Skeletal muscle tissue (tissue), 4 donors: ENCODE data around the gene VAV3. TPM values are rescaled to one million over a fixed set of nuclear protein-coding genes. Genes with fewer than 3 reads are reported as not detected.
"Not testable (repeated sequence)": the region's sequence is repeated elsewhere in the genome, so short reads cannot be mapped to it uniquely, and the experiment has no call there.

Experiments used
- H3K27ac ChIP-seq: one replicate; pipeline ENCODE4 v1.7.0; 2013; ENCODE audit warnings: mild to moderate bottlenecking, low read depth, low read length, inconsistent platforms
- H3K27me3 ChIP-seq, 3 donors: one replicate each; pipeline ENCODE4 v1.7.0; 2013; ENCODE audit warnings: low read length in 3 of 3; ENCODE audit not compliant: control insufficient read depth in 3 of 3, insufficient read depth in 3 of 3
- H3K36me3 ChIP-seq, 3 donors: one replicate each; pipeline ENCODE4 v1.7.0; 2013; ENCODE audit warnings: low read length in 3 of 3; ENCODE audit not compliant: control insufficient read depth in 3 of 3, insufficient read depth in 3 of 3
- H3K4me1 ChIP-seq, 3 donors: one replicate each; pipeline ENCODE4 v1.7.0; 2013; ENCODE audit warnings: low read length in 3 of 3, mild to moderate bottlenecking in 3 of 3; ENCODE audit not compliant: control insufficient read depth in 3 of 3, insufficient read depth in 3 of 3
- H3K4me3 ChIP-seq, 3 donors: one replicate each; pipeline ENCODE4 v1.7.0; 2013; ENCODE audit warnings: low read length in 3 of 3
- H3K9ac ChIP-seq, 3 donors: one replicate each; pipeline ENCODE4 v1.7.0; 2013; ENCODE audit warnings: low read length in 3 of 3, mild to moderate bottlenecking in 3 of 3, moderate library complexity in 2 of 3, low read depth in 1 of 3
- H3K9me3 ChIP-seq, 3 donors: one replicate each; pipeline ENCODE4 v1.7.0; 2013; ENCODE audit warnings: low read length in 3 of 3; ENCODE audit not compliant: control insufficient read depth in 3 of 3
- total RNA-seq: library from RNA; depleted of rRNA; stranded (reverse); fragments of >200 nt; gene quantifications from one replicate; pipeline ENCODE4 v1.2.3, GENCODE V29; 2014
- donor health status: Osteomylitis.

The VAV3 gene
- total RNA-seq, 1 donor from 2014 or later = 11.0 TPM

GRCh38 chr1:107862064-107862463 lies 102.9 kb downstream of the VAV3 start:
- Histone ChIP-seq H3K4me3 (no peak overlapping the region), H3K36me3 (no peaks in the 10 kb centered on the region), H3K27me3 (no peaks in the 10 kb centered on the region), H3K9ac (no peak overlapping the region), H3K27ac (no peak overlapping the region), H3K9me3 (no peaks in the 10 kb centered on the region), H3K4me1 (no peaks in the 10 kb centered on the region)

- Histone ChIP-seq H3K9ac (no peak overlapping the region), H3K9me3 (no peaks in the 10 kb centered on the region), H3K36me3 (no peaks in the 10 kb centered on the region), H3K27ac (no peak overlapping the region), H3K27me3 (no peaks in the 10 kb centered on the region), H3K4me3 (no peak overlapping the region), H3K4me1 (no peaks in the 10 kb centered on the region)
Measured at GRCh38 chr1:107858323-107858722, 106.7 kb downstream of the VAV3 start.

GRCh38 chr1:107851418-107851817 lies 113.6 kb downstream of the VAV3 start:
- no peaks in the 10 kb centered on the region for H3K27me3 ChIP-seq
- no peak overlapping the region for H3K9ac ChIP-seq
- H3K4me3 ChIP-seq = no peak overlapping the region
- H3K36me3 ChIP-seq = no peaks in the 10 kb centered on the region
- H3K4me1 ChIP-seq = no peaks in the 10 kb centered on the region
- H3K27ac ChIP-seq = no peak overlapping the region
- no peaks in the 10 kb centered on the region for H3K9me3 ChIP-seq

- H3K9ac ChIP-seq, H3K9me3 ChIP-seq, H3K27me3 ChIP-seq, H3K4me1 ChIP-seq, H3K36me3 ChIP-seq, H3K27ac ChIP-seq, H3K4me3 ChIP-seq: not testable (repeated sequence)
Measured at GRCh38 chr1:107844541-107845194, 120.3 kb downstream of the VAV3 start.

- Histone ChIP-seq H3K9me3 (no peaks in the 10 kb centered on the region), H3K36me3 (no peaks in the 10 kb centered on the region), H3K9ac (no peak overlapping the region), H3K27me3 (no peaks in the 10 kb centered on the region), H3K4me1 (peaks cover 0 to 7% (median 4%) of the 10 kb centered on the region in 3 donors), H3K4me3 (no peak overlapping the region), H3K27ac (no peak overlapping the region)
Measured at GRCh38 chr1:107843989-107844388, 121.0 kb downstream of the VAV3 start.

- H3K27ac ChIP-seq = no peak overlapping the region
- H3K4me1 ChIP-seq = peaks cover 0 to 7% (median 4%) of the 10 kb centered on the region in 3 donors
Measured at GRCh38 chr1:107842241-107842640, 122.7 kb downstream of the VAV3 start.

GRCh38 chr1:107840725-107841124 lies 124.3 kb downstream of the VAV3 start:
- no peaks in the 10 kb centered on the region for H3K9me3 ChIP-seq
- no peak overlapping the region for H3K4me3 ChIP-seq
- H3K4me1 ChIP-seq = peaks cover 0 to 7% (median 4%) of the 10 kb centered on the region in 3 donors
- H3K36me3 ChIP-seq = no peaks in the 10 kb centered on the region
- no peaks in the 10 kb centered on the region for H3K27me3 ChIP-seq
- H3K9ac ChIP-seq = no peak overlapping the region
- no peak overlapping the region for H3K27ac ChIP-seq

More at GRCh38 chr1:107842241-107842640, 122.7 kb downstream of the VAV3 start:
- Histone ChIP-seq H3K4me3 (no peak overlapping the region), H3K9me3 (no peaks in the 10 kb centered on the region), H3K36me3 (no peaks in the 10 kb centered on the region), H3K27me3 (no peaks in the 10 kb centered on the region), H3K9ac (peak overlapping the region in 1 of 3 donors; percentile 20)

GRCh38 chr1:107838056-107838455 lies 126.9 kb downstream of the VAV3 start:
- Histone ChIP-seq H3K4me1 (peaks cover 0 to 4% (median 4%) of the 10 kb centered on the region in 3 donors), H3K9me3 (no peaks in the 10 kb centered on the region), H3K4me3 (no peak overlapping the region), H3K9ac (no peak overlapping the region), H3K27me3 (no peaks in the 10 kb centered on the region), H3K27ac (no peak overlapping the region), H3K36me3 (no peaks in the 10 kb centered on the region)

GRCh38 chr1:107835151-107835670 lies 129.8 kb downstream of the VAV3 start:
- Histone ChIP-seq H3K4me1 (no peaks in the 10 kb centered on the region), H3K27ac (no peak overlapping the region), H3K27me3 (no peaks in the 10 kb centered on the region), H3K9me3 (no peaks in the 10 kb centered on the region), H3K36me3 (no peaks in the 10 kb centered on the region), H3K4me3 (no peak overlapping the region), H3K9ac (no peak overlapping the region)

- no peak overlapping the region for H3K4me3 ChIP-seq
- H3K9ac ChIP-seq = no peak overlapping the region
- H3K4me1 ChIP-seq = no peaks in the 10 kb centered on the region
- H3K27ac ChIP-seq = no peak overlapping the region
- no peaks in the 10 kb centered on the region for H3K36me3 ChIP-seq
- no peaks in the 10 kb centered on the region for H3K27me3 ChIP-seq
- no peaks in the 10 kb centered on the region for H3K9me3 ChIP-seq
Measured at GRCh38 chr1:107833061-107833460, 131.9 kb downstream of the VAV3 start.
